Fibroblast of lung (primary cell): ENCODE data around the gene PTOV1. TPM values are rescaled to one million over a fixed set of nuclear protein-coding genes. Genes with fewer than 3 reads are reported as not detected.

ENCODE experiments used
- DNase-seq, 2 donors: peaks; one replicate each; pipeline versions ENCODE4 v3.0.0 to v3.0.0-alpha.2; 2010; ENCODE audit warnings: low read depth in 2 of 2
- H2AFZ ChIP-seq: 2 replicates; pipeline ENCODE4 v1.5.1; 2012; ENCODE audit warnings: low read length, control low read depth, inconsistent platforms
- H3K27ac ChIP-seq: 2 replicates; pipeline ENCODE4 v1.5.1; 2011; ENCODE audit warnings: low read length, control low read depth; ENCODE audit not compliant: insufficient read depth
- H3K27me3 ChIP-seq: 2 replicates; pipeline ENCODE4 v1.5.1; 2011; ENCODE audit warnings: mild to moderate bottlenecking, low read length; ENCODE audit not compliant: control insufficient read depth, insufficient read depth
- H3K36me3 ChIP-seq: 2 replicates; pipeline ENCODE4 v1.5.1; 2011; ENCODE audit warnings: low read length; ENCODE audit not compliant: control insufficient read depth, insufficient read depth
- H3K4me1 ChIP-seq: 2 replicates; pipeline ENCODE4 v1.5.1; 2011; ENCODE audit warnings: low read length; ENCODE audit not compliant: control insufficient read depth, insufficient read depth; ENCODE audit errors: extremely low read depth
- H3K4me2 ChIP-seq: 2 replicates; pipeline ENCODE4 v1.5.1; 2011; ENCODE audit warnings: low read length, control low read depth; ENCODE audit not compliant: insufficient read depth; ENCODE audit errors: extremely low read depth
- H3K4me3 ChIP-seq, 4 experiments: fragments of 200-600 bp in 1 of 4; sonication (generic) in 1 of 4; replicated peaks in 1 of 4; 2 replicates each; pipeline ENCODE4 v1.5.1; 2011 to 2016; ENCODE audit warnings: low read length in 4 of 4, low read depth in 3 of 4, mild to moderate bottlenecking in 3 of 4, control low read depth in 2 of 4, inconsistent platforms in 1 of 4, mixed read lengths in 1 of 4; ENCODE audit not compliant: insufficient read depth in 1 of 4; ENCODE audit errors: control extremely low read depth in 1 of 4
- H3K79me2 ChIP-seq: 2 replicates; pipeline ENCODE4 v1.5.1; 2012; ENCODE audit warnings: mild to moderate bottlenecking, low read length, inconsistent platforms; ENCODE audit not compliant: control insufficient read depth, insufficient read depth
- H3K9ac ChIP-seq: 2 replicates; pipeline ENCODE4 v1.5.1; 2011; ENCODE audit warnings: mild to moderate bottlenecking, low read length, control low read depth; ENCODE audit not compliant: insufficient read depth
- H3K9me3 ChIP-seq: 2 replicates; pipeline ENCODE4 v1.5.1; 2012; ENCODE audit warnings: low read depth, low read length; ENCODE audit not compliant: control insufficient read depth, insufficient read depth
- H4K20me1 ChIP-seq: 2 replicates; pipeline ENCODE4 v1.5.1; 2011; ENCODE audit warnings: low read length; ENCODE audit not compliant: control insufficient read depth, insufficient read depth; ENCODE audit errors: extremely low read depth
- EZH2 ChIP-seq: IDR thresholded peaks from 2 replicates; pipeline ENCODE4 v1.5.1; 2012; ENCODE audit warnings: low read length, control low read depth, mild to moderate bottlenecking; ENCODE audit errors: missing control alignments
- polyA plus RNA-seq, 2 donors: library from polyadenylated mRNA; depleted of rRNA in 1 of 2; stranded (reverse) in 1 of 2; unstranded in 1 of 2; fragments of >200 nt; gene quantifications; 2 replicates each; pipeline ENCODE4 v1.2.1, GENCODE V29; 2011 to 2012; ENCODE audit warnings: missing spikeins in 1 of 2
- total RNA-seq: library from RNA; depleted of rRNA; stranded (reverse); fragments of >200 nt; gene quantifications from 2 replicates; pipeline ENCODE4 v1.2.1, GENCODE V29; 2014
- TF ChIP-seq, protein P1 (sequence below), 2 donors: IDR thresholded peaks in 1 of 2; conservative IDR thresholded peaks in 1 of 2; 1 replicate in 1 of 2; 2 replicates in 1 of 2; pipeline ENCODE4 v1.5.1; 2011 to 2012; ENCODE audit warnings: low read length in 2 of 2, control low read depth in 1 of 2, inconsistent platforms in 1 of 2, low read depth in 1 of 2, mild to moderate bottlenecking in 1 of 2

PTOV1 gene
- total and polyA plus RNA-seq, 2 donors (not counting 1 experiment from before 2014, with no cell fraction given) = 41.1 to 56.0 TPM

DNA sequence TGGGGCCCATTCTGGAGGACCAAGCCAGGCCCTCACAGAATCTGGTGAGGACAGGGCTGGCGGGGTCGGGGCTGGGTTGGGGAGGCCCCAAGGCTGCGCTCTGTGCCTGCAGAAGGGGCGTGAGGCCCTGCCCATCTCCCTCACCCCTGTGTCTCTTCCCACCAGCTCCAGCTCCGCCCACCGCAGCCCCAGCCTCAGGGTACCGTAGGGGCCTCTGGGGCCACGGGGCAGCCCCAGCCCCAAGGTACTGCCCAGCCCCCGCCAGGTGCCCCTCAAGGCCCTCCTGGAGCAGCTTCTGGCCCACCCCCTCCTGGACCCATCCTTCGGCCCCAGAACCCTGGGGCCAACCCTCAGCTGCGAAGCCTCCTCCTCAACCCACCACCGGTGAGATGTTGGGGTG, 15.4 kb upstream of the PTOV1 start:
- Histone ChIP-seq H3K4me1 (no peaks in the 10 kb centered on the region), H2AFZ (no peak overlapping the region), H3K36me3 (peaks cover 25% of the 10 kb centered on the region), H3K4me2 (no peak overlapping the region), H3K4me3 (no peak overlapping the region), H3K79me2 (no peaks in the 10 kb centered on the region), H3K27me3 (no peaks in the 10 kb centered on the region), H3K9me3 (no peaks in the 10 kb centered on the region), H3K27ac (no peak overlapping the region), H3K9ac (no peak overlapping the region), H4K20me1 (no peaks in the 10 kb centered on the region)
- no peak for DNase-seq
- no peak for TF ChIP-seq EZH2
- TF ChIP-seq, protein P1, sequence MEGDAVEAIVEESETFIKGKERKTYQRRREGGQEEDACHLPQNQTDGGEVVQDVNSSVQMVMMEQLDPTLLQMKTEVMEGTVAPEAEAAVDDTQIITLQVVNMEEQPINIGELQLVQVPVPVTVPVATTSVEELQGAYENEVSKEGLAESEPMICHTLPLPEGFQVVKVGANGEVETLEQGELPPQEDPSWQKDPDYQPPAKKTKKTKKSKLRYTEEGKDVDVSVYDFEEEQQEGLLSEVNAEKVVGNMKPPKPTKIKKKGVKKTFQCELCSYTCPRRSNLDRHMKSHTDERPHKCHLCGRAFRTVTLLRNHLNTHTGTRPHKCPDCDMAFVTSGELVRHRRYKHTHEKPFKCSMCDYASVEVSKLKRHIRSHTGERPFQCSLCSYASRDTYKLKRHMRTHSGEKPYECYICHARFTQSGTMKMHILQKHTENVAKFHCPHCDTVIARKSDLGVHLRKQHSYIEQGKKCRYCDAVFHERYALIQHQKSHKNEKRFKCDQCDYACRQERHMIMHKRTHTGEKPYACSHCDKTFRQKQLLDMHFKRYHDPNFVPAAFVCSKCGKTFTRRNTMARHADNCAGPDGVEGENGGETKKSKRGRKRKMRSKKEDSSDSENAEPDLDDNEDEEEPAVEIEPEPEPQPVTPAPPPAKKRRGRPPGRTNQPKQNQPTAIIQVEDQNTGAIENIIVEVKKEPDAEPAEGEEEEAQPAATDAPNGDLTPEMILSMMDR (conservative IDR thresholded peaks at IDR 0.05 in 1 of 2, IDR thresholded peaks at IDR 0.05 in 1 of 2; ENCODE audit: low read depth in 1 of 2, low read length in 2 of 2) = no peak

DNA sequence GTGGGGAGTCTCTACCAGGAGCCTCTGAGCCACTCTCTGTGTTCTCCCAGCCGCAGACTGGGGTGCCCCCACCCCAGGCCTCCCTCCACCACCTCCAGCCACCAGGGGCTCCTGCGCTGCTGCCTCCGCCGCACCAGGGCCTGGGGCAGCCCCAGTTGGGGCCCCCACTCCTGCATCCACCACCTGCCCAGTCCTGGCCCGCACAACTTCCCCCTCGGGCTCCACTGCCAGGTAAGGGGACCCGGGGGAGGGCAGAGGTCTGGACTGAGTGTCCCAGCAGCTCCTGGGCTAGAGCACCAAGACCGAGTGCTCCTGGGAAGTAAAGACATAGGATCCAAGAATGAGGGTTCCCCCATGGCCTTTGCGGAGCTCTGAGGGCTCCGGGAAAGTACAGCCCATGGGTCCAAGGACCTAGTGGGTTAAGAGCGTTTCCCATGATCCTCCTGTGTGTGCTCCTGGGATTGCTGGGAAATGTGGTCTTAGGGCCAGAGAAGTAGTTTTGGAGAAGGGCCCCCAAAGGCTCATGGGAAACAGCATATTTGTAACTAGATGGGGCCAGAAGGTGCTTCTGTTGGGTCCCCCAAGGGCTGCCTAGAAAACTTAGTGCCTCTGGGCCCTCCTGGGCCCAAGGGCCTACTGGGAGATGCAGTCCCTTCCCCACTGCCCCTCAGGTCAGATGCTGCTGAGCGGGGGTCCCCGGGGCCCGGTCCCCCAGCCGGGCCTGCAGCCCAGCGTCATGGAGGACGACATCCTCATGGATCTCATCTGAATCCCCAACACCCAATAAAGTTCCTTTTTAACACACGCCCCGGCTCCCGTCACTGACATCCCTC, 14.6 kb upstream of the PTOV1 start:
- Histone ChIP-seq H3K9ac (no peak overlapping the region), H3K36me3 (peaks cover 21% of the 10 kb centered on the region)
- no peak for DNase-seq

DNA sequence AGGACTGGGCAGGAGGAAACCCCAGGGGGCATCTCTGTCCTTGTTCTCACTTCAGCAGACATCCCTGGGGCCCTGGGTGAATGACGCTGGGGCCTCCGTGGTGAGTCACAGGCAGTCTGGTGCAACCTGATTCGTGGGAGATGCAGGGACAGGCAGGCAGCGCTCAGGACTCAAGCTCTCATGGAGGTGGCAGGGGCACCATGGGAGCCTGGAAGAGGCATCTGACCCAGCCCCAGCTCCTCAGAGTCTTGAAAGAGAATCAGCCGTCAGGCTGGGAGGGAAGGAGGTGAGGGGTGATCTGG, 14.0 kb upstream of the PTOV1 start:
- Histone ChIP-seq H3K27me3 (no peaks in the 10 kb centered on the region), H3K4me3 (no peak overlapping the region), H3K9ac (no peak overlapping the region), H2AFZ (no peak overlapping the region), H3K9me3 (no peaks in the 10 kb centered on the region), H3K79me2 (no peaks in the 10 kb centered on the region), H3K4me1 (no peaks in the 10 kb centered on the region), H3K4me2 (no peak overlapping the region), H3K36me3 (peaks cover 17% of the 10 kb centered on the region), H3K27ac (no peak overlapping the region), H4K20me1 (no peaks in the 10 kb centered on the region)
- TF ChIP-seq, protein P1 (conservative IDR thresholded peaks at IDR 0.05 in 1 of 2, IDR thresholded peaks at IDR 0.05 in 1 of 2; ENCODE audit: low read depth in 1 of 2, low read length in 2 of 2) = no peak
- no peak for DNase-seq

More for the DNA sequence above, 14.6 kb upstream of the PTOV1 start:
- Histone ChIP-seq H2AFZ (no peak overlapping the region), H3K4me2 (no peak overlapping the region), H3K4me3 (no peak overlapping the region), H3K79me2 (no peaks in the 10 kb centered on the region), H3K9me3 (no peaks in the 10 kb centered on the region), H3K4me1 (no peaks in the 10 kb centered on the region), H4K20me1 (no peaks in the 10 kb centered on the region), H3K27me3 (no peaks in the 10 kb centered on the region), H3K27ac (no peak overlapping the region)
- TF ChIP-seq, protein P1 (conservative IDR thresholded peaks at IDR 0.05 in 1 of 2, IDR thresholded peaks at IDR 0.05 in 1 of 2; ENCODE audit: low read depth in 1 of 2, low read length in 2 of 2) = no peak
- no peak for TF ChIP-seq EZH2
